Neural crest cell (in vitro differentiated cells): ENCODE measurements around the gene ZNF470. TPM values are rescaled to one million over a fixed set of nuclear protein-coding genes. Genes with fewer than 3 reads are reported as not detected.

Experiments used
- DNase-seq: peaks from one replicate; pipeline ENCODE4 v3.0.0; 2021; ENCODE audit warnings: low read depth, mixed read lengths, low spot score
- H3K27ac Mint-ChIP-seq: one replicate; pipeline ENCODE4 v1.8.0; 2021; ENCODE audit warnings: mild to moderate bottlenecking, mixed read lengths; ENCODE audit not compliant: unreplicated experiment
- H3K27me3 Mint-ChIP-seq: 2 replicates; pipeline ENCODE4 v1.8.0; 2021; ENCODE audit warnings: low read depth, mild to moderate bottlenecking, mixed read lengths
- H3K36me3 Mint-ChIP-seq: 2 replicates; pipeline ENCODE4 v1.8.0; 2021; ENCODE audit warnings: low read depth, mild to moderate bottlenecking, mixed read lengths
- H3K4me1 Mint-ChIP-seq: 2 replicates; pipeline ENCODE4 v1.8.0; 2021; ENCODE audit warnings: mixed read lengths
- H3K4me3 Mint-ChIP-seq: one replicate; pipeline ENCODE4 v1.8.0; 2021; ENCODE audit warnings: mild to moderate bottlenecking, mixed read lengths
- H3K9me3 Mint-ChIP-seq: 2 replicates; pipeline ENCODE4 v1.8.0; 2021; ENCODE audit warnings: mixed read lengths
- CTCF ChIP-seq: fragments of 200-600 bp; sonication (generic); conservative IDR thresholded peaks from 2 replicates; pipeline ENCODE4 v1.5.0; 2021; ENCODE audit warnings: antibody characterized with exemption, mild to moderate bottlenecking
- total RNA-seq: library from RNA; stranded (reverse); gene quantifications from 2 replicates; pipeline ENCODE4 v1.2.1, GENCODE V29; 2021

Gene ZNF470
- total RNA-seq, 1 donor from 2014 or later, result 8.4 TPM

- no peak for TF ChIP-seq CTCF
- H3K36me3 Mint-ChIP-seq, result peaks cover 88% of the 10 kb centered on the region
- H3K27me3 Mint-ChIP-seq, result no peaks in the 10 kb centered on the region
- H3K4me3 Mint-ChIP-seq, result no peak overlapping the region
- H3K4me1 Mint-ChIP-seq, result no peaks in the 10 kb centered on the region
- H3K9me3 Mint-ChIP-seq, result peaks cover 32% of the 10 kb centered on the region
- no peak for DNase-seq
- no peak overlapping the region for H3K27ac Mint-ChIP-seq
Observed at GRCh38 chr19:56608274-56608964, 41.2 kb downstream of the ZNF470 start.

DNA sequence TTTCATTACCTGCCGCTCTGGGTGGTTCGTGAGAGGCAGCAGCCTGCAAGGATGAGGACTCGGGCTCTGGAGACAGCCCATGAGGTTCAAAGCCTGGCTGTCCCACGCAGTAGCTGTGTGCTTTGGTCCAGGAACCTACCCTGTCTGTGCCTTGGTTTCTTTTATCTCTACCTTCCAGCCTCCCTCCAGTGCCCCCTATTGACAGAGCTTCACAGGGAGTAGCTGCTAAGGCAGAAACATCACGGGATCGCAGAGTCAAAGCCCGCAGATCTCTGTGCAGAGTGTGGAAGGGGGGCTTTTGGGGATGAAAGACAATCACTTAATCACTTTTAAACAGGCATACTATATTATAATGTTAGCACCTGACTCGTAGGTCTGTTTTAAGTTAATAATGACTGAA, 44.0 kb downstream of the ZNF470 start:
- Mint-ChIP-seq H3K4me3 (no peak overlapping the region), H3K9me3 (peaks cover 39% of the 10 kb centered on the region), H3K36me3 (peaks cover 90% of the 10 kb centered on the region), H3K27ac (no peak overlapping the region), H3K4me1 (no peaks in the 10 kb centered on the region), H3K27me3 (no peaks in the 10 kb centered on the region)
- TF ChIP-seq CTCF, result no peak
- DNase-seq, result no peak

GRCh38 chr19:56612737-56613136, 45.5 kb downstream of the ZNF470 start:
- TF ChIP-seq CTCF, result no peak
- Mint-ChIP-seq H3K27me3 (no peaks in the 10 kb centered on the region), H3K36me3 (peaks cover 91% of the 10 kb centered on the region), H3K9me3 (peaks cover 47% of the 10 kb centered on the region), H3K4me3 (no peak overlapping the region), H3K4me1 (no peaks in the 10 kb centered on the region), H3K27ac (no peak overlapping the region)
- DNase-seq, result no peak

DNA sequence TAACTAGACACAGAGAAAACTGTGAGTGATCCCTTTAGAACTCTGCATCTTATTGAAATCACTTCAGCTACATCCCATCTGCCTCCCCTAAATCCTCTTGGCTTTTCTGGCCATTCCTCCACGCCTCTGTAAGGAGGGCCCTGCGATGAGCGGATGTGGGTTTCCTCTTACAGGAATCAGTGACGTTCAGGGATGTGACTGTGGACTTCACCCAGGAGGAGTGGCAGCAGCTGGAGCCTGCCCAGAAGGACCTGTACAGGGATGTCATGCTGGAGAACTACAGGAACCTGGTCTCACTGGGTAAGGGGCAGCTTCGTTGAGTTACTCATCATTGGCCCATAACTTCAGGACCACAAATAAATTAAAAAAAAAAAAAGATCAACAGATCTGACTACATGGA, 46.4 kb downstream of the ZNF470 start:
- no peak for TF ChIP-seq CTCF
- H3K4me1 Mint-ChIP-seq, result no peaks in the 10 kb centered on the region
- no peak overlapping the region for H3K27ac Mint-ChIP-seq
- H3K9me3 Mint-ChIP-seq, result peaks cover 44% of the 10 kb centered on the region
- H3K4me3 Mint-ChIP-seq, result no peak overlapping the region
- DNase-seq, result no peak
- peaks cover 90% of the 10 kb centered on the region for H3K36me3 Mint-ChIP-seq
- H3K27me3 Mint-ChIP-seq, result no peaks in the 10 kb centered on the region

DNA sequence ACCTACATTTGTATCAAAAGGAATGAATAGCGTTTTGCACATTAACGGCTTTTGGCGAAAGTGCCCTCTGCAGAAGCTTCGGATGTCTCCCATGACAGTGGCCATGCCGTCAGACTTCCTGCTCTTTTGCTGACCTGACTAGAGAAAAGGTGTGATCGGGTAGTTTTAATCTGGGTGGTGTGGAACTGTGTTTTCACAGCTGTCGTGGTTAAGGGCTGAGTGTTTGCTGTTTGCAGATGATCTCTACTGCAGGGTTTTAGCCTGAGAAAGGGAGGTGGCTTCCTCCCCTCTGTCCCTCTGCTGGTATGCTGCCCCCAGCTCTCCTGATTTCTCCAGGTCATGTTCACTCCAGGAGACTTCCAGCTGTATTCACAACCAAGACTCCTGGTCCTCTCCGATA, 50.3 kb downstream of the ZNF470 start:
- peaks cover 91% of the 10 kb centered on the region for H3K36me3 Mint-ChIP-seq
- no peak overlapping the region for H3K27ac Mint-ChIP-seq
- no peak for DNase-seq
- H3K9me3 Mint-ChIP-seq, result peaks cover 33% of the 10 kb centered on the region
- no peaks in the 10 kb centered on the region for H3K4me1 Mint-ChIP-seq
- no peak for TF ChIP-seq CTCF
- no peaks in the 10 kb centered on the region for H3K27me3 Mint-ChIP-seq
- H3K4me3 Mint-ChIP-seq, result no peak overlapping the region
